Left kidney (tissue), 2 donors: ENCODE results near the gene FKRP. TPM values are rescaled to one million over a fixed set of nuclear protein-coding genes. Genes with fewer than 3 reads are reported as not detected.
"Not testable (repeated sequence)": the region's sequence is repeated elsewhere in the genome, so short reads cannot be mapped to it uniquely, and the experiment has no call there.

Experiments used
- DNase-seq: peaks from one replicate; pipeline ENCODE4 v3.0.0-alpha.2; 2013
- polyA plus RNA-seq: library from polyadenylated mRNA; unstranded; fragments of 120-200 nt; gene quantifications from one replicate; pipeline ENCODE4 v1.2.1, GENCODE V29; 2013; ENCODE audit not compliant: insufficient read length

Gene FKRP
- polyA plus RNA-seq, 1 donor, result 23.0 TPM

DNA sequence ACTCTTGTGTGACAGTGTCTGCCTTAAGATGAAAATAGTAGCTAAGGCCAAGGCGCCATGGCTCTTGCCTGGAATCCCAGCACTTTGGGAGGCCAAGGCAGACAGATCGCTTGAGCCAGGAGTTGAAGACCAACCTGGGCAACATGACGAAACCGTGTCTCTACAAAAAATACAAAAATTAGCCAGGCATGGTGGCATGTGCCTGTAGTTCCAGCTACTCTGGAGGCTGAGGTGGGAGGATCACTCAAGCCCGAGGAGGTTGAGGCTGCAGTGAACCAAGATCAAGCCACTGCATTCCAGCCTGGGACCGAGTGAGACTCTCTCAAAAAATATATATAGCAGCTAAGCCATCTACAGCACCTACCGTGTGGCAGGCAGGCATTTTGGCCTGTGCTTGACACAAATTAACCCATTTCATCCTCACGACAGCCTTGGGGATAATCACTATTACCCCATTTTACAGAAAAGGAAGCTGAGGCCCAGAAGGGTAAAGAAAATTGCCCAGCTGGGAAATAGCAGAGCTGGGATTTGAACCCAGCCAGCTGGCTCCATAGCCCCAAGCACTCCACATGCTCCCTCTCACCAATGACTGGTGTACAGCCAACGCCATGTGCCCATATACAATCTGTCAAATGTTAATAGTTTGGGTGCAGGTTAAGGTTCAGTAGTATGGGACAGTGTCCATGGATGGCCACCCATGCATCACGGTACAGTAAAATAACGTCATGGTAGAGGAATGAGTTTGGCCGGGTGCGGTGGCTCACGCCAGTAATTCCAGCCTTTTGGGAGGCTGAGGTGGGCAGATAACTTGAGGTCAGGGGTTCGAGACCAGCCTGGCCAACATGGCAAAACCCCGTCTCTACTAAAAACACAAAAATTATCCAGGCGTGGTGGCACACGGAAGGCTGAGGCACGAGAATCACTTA is 39.5 kb downstream of the FKRP start:
- DNase-seq, result no peak

DNA sequence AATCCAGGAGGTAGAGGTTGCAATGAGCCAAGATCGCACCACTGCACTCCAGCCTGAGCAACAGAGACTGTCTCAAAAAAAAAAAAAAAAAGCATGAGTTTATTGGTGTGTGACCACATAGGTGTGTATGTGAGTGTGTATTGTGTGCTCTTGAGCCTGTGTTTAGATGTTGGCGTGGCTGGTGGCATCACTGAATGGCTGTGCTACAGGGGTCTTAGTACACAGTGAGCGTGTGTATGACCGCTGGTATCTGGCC is 40.1 kb downstream of the FKRP start:
- DNase-seq, result no peak

DNA sequence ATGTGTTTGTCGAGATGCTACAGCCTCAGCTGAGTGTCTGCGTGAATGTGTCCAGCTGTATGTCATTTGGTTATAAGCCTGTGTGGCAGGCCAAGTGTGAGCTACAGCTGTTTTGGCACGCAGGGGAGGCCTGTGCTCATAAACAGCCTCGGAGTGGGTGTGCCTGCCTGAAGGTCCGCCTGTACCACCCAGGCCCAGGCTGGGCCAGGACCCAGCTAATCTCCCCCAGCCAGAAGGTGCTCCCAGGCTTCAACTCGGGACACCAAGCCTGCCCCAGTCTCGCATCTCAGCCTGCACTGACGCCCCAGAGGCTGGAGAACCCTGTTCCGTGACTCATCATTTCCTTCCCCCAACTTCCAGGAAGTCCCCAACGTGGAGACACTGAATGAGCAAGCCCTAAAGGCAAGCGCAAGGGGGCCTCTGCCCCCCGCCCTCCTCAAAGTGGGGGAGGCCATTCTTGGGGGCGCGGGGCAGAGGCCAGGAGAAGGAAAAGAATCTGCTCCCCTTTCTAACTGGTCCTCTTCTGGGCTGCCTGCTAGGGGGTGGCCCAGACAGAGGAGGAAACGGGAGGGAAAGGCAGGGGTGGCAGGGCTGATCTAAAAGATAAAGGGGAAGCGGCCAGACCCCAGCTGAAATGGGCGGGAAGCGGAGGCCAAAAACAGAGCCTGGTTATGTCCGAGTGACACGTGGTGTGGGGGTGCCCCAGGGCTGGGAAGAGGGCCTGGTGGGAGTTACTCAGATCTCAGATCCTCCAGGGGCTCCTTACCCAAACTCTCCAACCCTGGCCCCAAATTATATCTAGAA is 40.6 kb downstream of the FKRP start:
- peak; percentile 53 for DNase-seq

DNA sequence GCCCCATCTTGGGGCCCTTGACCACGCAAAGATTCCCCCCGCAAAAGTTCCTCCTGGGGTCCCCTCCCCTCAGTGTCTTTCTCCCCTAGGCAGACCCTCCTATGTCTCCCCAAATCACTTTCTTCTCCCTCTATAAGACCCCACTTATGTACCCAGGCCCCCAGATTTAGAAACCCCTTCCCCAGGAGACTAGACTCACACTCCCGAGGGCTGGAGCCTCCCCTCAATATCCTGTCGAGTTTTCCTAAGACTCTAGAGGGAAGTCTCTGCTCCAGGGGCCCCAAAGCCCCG is 41.1 kb downstream of the FKRP start:
- DNase-seq, result peak; percentile 46

DNA sequence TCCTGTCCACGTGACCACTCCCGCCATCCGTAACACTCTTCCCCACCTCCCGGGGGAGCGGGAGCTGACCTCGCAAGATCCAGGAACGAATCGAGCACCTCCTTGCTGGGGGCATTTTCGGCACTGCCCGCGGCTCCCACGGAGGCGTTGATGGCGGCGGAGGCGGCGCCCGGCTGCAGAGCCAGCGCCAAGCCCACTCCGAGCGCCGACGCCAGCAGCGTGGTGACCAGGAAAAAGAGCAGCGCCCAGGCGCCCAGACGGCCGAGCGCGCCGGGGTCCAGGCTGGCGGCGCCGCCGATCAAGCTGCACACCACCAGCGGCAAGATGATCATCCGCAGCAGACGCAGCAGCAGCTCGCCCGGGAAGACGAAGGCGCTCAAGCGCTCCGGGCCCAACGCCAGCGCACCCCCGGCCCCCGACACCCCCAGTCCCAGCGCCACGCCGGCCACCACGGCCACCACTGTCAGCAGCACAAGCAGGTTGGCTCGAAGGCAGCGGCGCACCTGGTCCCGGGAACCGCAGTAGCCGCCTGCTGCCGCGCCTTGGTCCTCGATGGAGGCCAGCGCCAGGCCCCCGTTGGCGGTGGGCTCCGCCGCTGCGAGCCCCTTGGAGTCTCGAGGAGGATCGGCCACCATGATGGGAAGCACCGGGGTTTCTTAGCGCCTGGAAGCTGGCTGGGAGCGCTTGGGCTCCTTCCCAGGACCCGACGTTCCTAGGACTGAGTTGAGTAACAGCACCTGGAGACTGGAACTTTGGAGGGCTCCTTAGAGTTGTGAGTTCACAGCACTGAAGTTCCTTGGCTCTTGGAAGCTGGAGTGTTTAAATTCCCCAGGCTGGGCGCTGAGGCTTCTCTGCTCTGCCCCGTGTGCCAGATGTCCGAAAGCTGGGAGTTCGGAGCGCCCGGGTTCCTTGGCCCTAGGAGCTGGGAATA is 41.7 kb downstream of the FKRP start:
- peak; percentile 21 for DNase-seq

DNA sequence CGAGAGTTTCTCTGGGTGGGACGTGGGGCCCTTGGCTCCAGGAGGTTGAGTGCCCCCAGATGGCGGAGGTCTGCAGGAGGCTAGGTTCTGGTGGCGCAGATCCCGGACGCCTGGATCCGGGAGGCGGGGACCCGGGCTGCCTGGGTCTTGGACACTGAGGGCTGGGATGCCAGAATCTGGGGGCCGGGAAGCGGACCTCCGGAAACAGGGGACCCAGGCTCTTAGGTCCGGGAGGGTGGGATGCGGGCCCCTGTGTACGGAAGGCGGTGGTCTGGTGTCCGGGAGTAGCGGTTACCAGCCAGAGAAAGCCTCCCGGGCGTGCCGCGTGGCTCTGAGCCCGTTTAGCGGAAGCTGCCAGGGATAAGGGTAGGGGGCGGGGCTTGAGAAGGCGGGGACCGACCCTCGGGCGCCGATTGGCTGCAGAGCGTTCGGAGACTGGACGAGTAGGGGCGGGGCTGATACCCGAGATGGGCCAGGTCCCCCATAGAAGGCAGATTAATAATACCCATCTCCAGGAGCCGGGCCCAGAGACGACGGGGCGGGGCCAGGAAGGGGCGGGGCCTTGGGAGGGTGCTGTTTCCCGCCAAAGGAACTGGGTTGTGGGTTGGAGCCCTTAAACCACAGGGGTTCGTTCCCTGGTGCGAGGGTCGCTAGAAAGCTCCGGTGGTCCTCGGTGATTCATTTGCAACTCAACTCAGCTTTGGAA is 42.6 kb downstream of the FKRP start, which contains the start of gene SLC1A5:
Gene SLC1A5 (minus strand): TSS at position 333 of the 706 bp plus-strand sequence. CDS start 629 bp downstream, outside the sequence.
- DNase-seq, result peak; percentile 91

DNA sequence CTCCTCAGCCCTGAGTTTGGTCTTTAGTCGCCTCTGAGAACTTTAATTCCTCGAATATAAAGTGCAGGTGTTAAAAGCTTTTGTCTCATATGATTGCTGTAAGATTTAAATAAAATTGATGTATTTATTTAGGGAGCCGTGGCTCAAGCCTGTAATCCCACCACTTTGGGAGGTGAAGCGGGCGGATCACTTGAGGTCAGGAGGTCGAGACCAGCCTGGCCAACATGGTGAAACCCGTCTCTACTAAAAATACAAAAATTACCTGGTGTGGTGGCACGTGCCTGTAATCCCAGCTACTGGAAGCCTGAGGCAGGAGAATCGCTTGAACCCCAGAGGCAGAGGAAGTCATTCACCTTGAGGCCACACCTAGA is 43.1 kb downstream of the FKRP start:
- DNase-seq, result no peak

DNA sequence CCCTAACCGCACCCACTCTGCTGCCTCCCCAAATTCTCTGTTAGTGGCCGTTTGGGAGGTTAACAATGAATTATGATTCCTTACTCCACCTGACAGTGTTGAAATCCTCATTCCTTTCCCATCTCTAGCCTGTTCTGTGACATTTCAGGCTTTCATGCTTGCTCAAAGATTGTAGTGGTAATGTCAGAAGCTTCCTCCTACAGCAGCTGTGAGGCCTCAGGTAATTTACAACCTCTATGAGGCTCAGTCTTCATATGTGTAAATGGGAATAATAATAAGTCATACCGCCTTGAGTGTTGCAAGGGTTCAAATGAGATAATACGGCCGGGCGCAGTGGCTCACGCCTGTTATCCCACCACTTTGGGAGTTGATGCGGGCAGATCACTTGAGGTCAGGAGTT is 43.5 kb downstream of the FKRP start:
- no peak for DNase-seq

DNA sequence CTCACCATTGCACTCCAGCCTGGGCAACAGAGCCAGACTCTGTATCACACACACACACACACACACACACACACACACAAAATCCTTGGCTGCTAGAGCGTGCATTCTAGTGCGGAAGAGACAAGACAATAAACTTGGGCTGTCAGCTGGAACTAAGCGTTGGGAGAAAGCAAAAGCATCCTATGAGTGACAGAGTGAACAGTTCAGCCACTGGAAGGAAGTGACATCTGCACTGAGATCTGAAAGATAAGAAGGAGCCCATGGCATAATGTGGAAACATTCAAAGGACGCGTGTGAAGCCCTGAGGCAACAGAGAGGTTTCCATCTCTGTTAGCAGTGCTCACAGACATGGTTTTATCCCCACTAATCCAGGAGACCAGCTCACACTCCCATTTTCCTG is 46.1 kb downstream of the FKRP start:
- peak; percentile 25 for DNase-seq

DNA sequence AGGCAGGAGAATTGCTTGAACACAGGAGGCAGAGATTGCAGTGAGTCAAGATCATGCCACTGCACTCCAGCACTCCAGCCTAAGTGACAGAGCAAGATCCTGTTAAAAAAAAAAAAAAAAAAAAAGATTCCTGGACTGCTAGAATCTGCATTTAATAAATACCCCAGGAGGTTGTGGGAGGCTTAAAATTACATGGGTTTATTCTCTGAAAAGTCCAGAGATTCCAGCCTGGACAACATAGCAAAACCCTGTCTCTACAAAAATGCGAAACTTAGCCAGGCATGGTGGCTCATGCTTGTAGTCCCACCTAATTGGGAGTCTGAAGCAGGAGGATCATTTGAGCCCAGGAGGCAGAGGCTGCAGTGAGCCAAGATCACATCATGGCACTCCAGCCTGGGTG is 52.0 kb downstream of the FKRP start:
- no peak for DNase-seq

DNA sequence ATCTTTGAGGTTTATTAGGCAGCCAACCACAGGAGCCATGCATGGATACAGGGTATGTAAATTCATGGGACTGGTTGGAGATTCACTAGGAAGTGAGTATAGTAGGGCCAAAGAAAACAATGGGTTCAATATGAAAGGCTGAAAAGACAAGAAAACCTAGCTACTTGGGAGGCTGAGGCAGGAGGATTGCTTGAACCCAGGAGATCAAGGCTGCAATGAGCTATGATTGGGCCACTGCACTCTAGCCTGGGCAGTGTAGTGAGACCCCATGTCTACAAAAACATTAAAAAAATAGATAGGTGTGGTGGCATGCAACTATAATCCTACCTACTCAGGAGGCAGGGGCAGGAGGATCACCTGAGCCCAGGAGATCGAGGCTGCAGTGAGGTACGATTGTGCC is 52.9 kb downstream of the FKRP start:
- no peak for DNase-seq

DNA sequence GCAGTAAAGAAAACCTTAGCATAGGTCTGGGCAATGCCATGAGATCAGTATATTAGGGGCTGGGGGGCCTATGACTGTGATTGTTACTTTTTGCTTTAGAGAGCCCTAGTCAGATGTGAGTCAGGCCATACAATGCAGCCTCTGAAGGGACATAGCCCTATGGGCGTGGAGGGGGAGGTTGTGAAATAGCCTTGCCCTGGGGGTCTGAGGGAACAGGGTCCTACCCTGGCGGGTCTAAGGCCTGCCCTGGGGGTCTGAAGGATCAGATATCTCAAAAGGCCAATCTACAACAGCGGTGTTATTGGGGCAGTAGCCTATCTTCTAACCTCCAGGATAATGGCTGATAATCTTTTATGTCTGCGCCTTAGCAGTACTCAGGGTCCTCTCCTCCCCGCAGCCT is 56.3 kb downstream of the FKRP start:
- no peak for DNase-seq

DNA sequence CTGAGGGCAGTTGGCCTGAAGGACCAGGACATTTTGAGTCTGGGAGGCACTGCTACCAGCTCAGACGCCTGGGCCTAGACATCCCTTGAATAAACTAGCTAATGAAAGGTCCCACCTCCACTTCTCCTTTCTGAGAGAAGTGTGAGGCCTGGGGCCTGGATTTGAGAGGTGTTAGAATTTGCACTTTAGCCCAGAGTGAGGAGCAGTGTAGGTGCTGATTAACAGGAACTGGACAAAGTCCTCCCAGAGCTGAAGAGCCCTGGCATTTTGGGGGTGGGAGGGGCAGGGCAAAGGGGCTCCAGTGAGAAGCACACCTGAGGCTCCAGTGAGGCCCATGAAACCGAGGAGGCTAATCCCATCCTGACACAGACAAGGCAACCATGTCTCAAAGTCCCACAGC is 57.7 kb downstream of the FKRP start:
- DNase-seq, result no peak

DNA sequence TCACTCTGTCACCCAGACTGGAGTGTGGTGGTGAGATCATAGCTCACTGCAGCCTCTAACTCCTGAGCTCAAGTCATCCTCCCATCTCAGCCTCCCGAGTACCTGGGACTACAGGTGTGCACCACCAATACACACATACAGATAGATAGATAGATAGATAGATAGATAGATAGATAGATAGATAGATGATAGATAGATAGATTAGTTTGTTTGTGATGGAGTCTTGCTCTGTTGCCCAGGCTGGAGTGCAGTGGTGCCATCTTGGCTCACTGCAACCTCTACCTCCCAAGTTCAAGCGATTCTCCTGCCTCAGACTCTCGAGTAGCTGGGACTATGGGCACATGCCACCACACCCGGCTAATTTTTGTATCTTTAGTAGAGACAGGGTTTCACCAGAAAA is 58.6 kb downstream of the FKRP start:
- not testable (repeated sequence) for DNase-seq

DNA sequence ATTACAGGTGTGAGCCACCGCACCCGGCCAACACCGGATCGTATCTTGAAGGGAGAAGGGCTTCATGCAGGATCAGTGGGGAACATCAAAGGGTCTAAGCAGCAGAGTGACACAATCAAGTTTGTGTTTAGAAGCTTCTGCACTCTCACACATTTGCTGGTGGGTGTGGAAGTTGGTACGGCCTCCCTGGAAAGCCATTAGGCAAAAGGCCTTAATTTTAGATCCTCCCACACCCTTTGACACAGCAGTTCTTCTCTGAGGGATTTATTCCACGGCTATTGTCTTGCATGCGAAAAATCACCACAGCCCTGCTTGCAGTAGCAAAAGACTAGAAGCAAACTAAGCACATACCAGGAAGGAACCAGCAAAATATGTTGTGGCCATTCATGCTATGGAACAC is 60.8 kb downstream of the FKRP start:
- no peak for DNase-seq

Other genes starting within 250 kb of the FKRP start
- 447 TPM for gene CALM3, start 144.7 kb upstream of the FKRP start, polyA plus RNA-seq
- 1.7 TPM for gene PTGIR, start 121.0 kb upstream of the FKRP start, polyA plus RNA-seq
- 2.9 TPM for gene GNG8, start 109.9 kb upstream of the FKRP start, polyA plus RNA-seq
- 24.5 TPM for gene DACT3, start 84.9 kb upstream of the FKRP start, polyA plus RNA-seq
- 39.6 TPM for gene PRKD2, start 28.9 kb upstream of the FKRP start, polyA plus RNA-seq
- gene STRN4, start 393 bp downstream of the FKRP start, polyA plus RNA-seq, result 77.7 TPM
- gene SLC1A5, start 42.5 kb downstream of the FKRP start, polyA plus RNA-seq, result 34.3 TPM
- gene AP2S1, start 104.8 kb downstream of the FKRP start, polyA plus RNA-seq, result 92.9 TPM
- gene ARHGAP35, start 114.9 kb downstream of the FKRP start, polyA plus RNA-seq, result 51.4 TPM